Spleen (tissue), 7 donors: ENCODE measurements around the gene FBRS.

ENCODE experiments used
- CTCF ChIP-seq, 11 experiments: fragments of 200-600 bp in 7 of 11; fragments of 450-650 bp in 4 of 11; sonication (generic) in 4 of 11; IDR thresholded peaks in 8 of 11; conservative IDR thresholded peaks in 3 of 11; 1 replicate in 7 of 11; 2 replicates in 4 of 11; pipeline versions ENCODE4 v1.4.0 to v1.8.0; 2016 to 2021; ENCODE audit warnings: antibody characterized with exemption in 11 of 11, inconsistent platforms in 4 of 11, mild to moderate bottlenecking in 1 of 11
- POLR2A ChIP-seq, 3 donors: fragments of 450-650 bp; IDR thresholded peaks; one replicate each; pipeline ENCODE4 v1.5.1; 2017; ENCODE audit warnings: antibody characterized with exemption in 3 of 3, mild to moderate bottlenecking in 1 of 3
- donor health status: DM: no; HTN: no; CAD: no; lungs with moderate emphysema.
- donor health status: DM: no; HTN: no; CAD: no.
- donor health status: DM: no; HTN: no; CAD: no.

- TF ChIP-seq CTCF (IDR thresholded peaks at IDR 0.05 in 8 of 11, conservative IDR thresholded peaks at IDR 0.05 in 3 of 11) (no peak), POLR2A (IDR thresholded peaks at IDR 0.05) (no peak)
Observed at GRCh38 chr16:30703971-30704370, 45.7 kb downstream of the FBRS start.
